GM23338 (cell line): ENCODE results near the gene STX7. TPM values are rescaled to one million over a fixed set of nuclear protein-coding genes. Genes with fewer than 3 reads are reported as not detected.

ENCODE experiments used
- ATAC-seq: fragments of 200-7000 bp; cut with Tn5 transposase; 3 replicates; pipeline ENCODE4 v1.9.1; 2020
- DNase-seq: peaks from one replicate; pipeline ENCODE4 v3.0.0-alpha.2; 2015; ENCODE audit warnings: low spot score
- H2AFZ ChIP-seq: fragments of 200-600 bp; sonication (generic); 2 replicates; pipeline ENCODE4 v1.8.0; 2016; ENCODE audit warnings: antibody characterized with exemption, mild to moderate bottlenecking, moderate library complexity
- H3F3A ChIP-seq: fragments of 200-600 bp; sonication (generic); replicated peaks from 2 replicates; pipeline ENCODE4 v1.8.0; 2017; ENCODE audit warnings: antibody characterized with exemption, mixed run types, low read depth
- H3K27ac ChIP-seq: fragments of 200-600 bp; sonication (generic); 2 replicates; pipeline ENCODE4 v1.6.1; 2016; ENCODE audit warnings: low read depth
- H3K27me3 ChIP-seq: fragments of 200-600 bp; sonication (generic); 2 replicates; pipeline ENCODE4 v1.8.0; 2016; ENCODE audit warnings: mild to moderate bottlenecking, mixed run types, moderate library complexity; ENCODE audit not compliant: insufficient read depth
- H3K36me3 ChIP-seq: fragments of 200-600 bp; sonication (generic); 2 replicates; pipeline ENCODE4 v1.8.0; 2016; ENCODE audit warnings: mild to moderate bottlenecking; ENCODE audit not compliant: insufficient read depth
- H3K4me1 ChIP-seq: fragments of 200-600 bp; sonication (generic); 2 replicates; pipeline ENCODE4 v1.8.0; 2016; ENCODE audit warnings: mild to moderate bottlenecking, moderate library complexity; ENCODE audit not compliant: insufficient read depth
- H3K4me2 ChIP-seq: fragments of 200-600 bp; sonication (generic); 2 replicates; pipeline ENCODE4 v1.7.1; 2017; ENCODE audit warnings: mixed run types
- H3K4me3 ChIP-seq: fragments of 200-600 bp; sonication (generic); 2 replicates; pipeline ENCODE4 v1.6.1; 2016; ENCODE audit warnings: mixed run types
- H3K79me2 ChIP-seq: fragments of 200-600 bp; sonication (generic); replicated peaks from 2 replicates; pipeline ENCODE4 v1.8.0; 2017; ENCODE audit warnings: mild to moderate bottlenecking; ENCODE audit not compliant: insufficient read depth
- H3K9me2 ChIP-seq: fragments of 200-600 bp; sonication (generic); 2 replicates; pipeline ENCODE4 v1.8.0; 2017; ENCODE audit not compliant: insufficient read depth
- H4K20me1 ChIP-seq: fragments of 200-600 bp; sonication (generic); replicated peaks from 2 replicates; pipeline ENCODE4 v1.8.0; 2017; ENCODE audit warnings: mild to moderate bottlenecking; ENCODE audit not compliant: insufficient read depth
- H3K27ac Mint-ChIP-seq: 2 replicates; pipeline ENCODE4 v1.8.0; 2020; ENCODE audit warnings: inconsistent platforms, mild to moderate bottlenecking, moderate library complexity, mixed read lengths
- H3K27me3 Mint-ChIP-seq: 3 replicates; pipeline ENCODE4 v1.8.0; 2022; ENCODE audit warnings: low read depth, mild to moderate bottlenecking, moderate library complexity, mixed read lengths, inconsistent platforms; ENCODE audit not compliant: insufficient read depth, poor library complexity
- H3K36me3 Mint-ChIP-seq: 3 replicates; pipeline ENCODE4 v1.8.0; 2021; ENCODE audit warnings: low read depth, mild to moderate bottlenecking, inconsistent platforms, moderate library complexity, mixed read lengths
- H3K4me1 Mint-ChIP-seq: 3 replicates; pipeline ENCODE4 v1.8.0; 2020; ENCODE audit warnings: mild to moderate bottlenecking, inconsistent platforms, mixed read lengths
- H3K4me3 Mint-ChIP-seq: 3 replicates; pipeline ENCODE4 v1.8.0; 2021; ENCODE audit warnings: moderate library complexity, mild to moderate bottlenecking, inconsistent platforms, mixed read lengths
- H3K9me3 Mint-ChIP-seq: 3 replicates; pipeline ENCODE4 v1.8.0; 2020; ENCODE audit warnings: moderate library complexity, mild to moderate bottlenecking, inconsistent platforms, mixed read lengths
- CREB1 ChIP-seq: fragments of 250-450 bp; sonication (Bioruptor Pico); IDR thresholded peaks from 2 replicates; pipeline ENCODE4 v1.5.0; 2020; ENCODE audit warnings: low read depth, mild to moderate bottlenecking, moderate library complexity
- EZH2 ChIP-seq: fragments of 200-600 bp; sonication (generic); IDR thresholded peaks from one replicate; pipeline ENCODE4 v1.8.0; 2017; ENCODE audit warnings: antibody characterized with exemption, mild to moderate bottlenecking, low read depth; ENCODE audit not compliant: unreplicated experiment
- EZH2phosphoT487 ChIP-seq: fragments of 200-600 bp; sonication (generic); IDR thresholded peaks from one replicate; pipeline ENCODE4 v1.8.1; 2018; ENCODE audit warnings: antibody characterized with exemption; ENCODE audit not compliant: unreplicated experiment
- NANOG ChIP-seq: IDR thresholded peaks from 2 replicates; pipeline ENCODE4 v1.6.1; 2016; ENCODE audit warnings: antibody characterized with exemption, borderline replicate concordance
- STAT1 ChIP-seq: IDR thresholded peaks from one replicate; pipeline ENCODE4 v1.6.1; 2016; ENCODE audit warnings: antibody characterized with exemption; ENCODE audit not compliant: unreplicated experiment
- ZNF331 ChIP-seq: fragments of 250-450 bp; sonication (Bioruptor Pico); IDR thresholded peaks from 2 replicates; pipeline ENCODE4 v1.5.0; 2020; ENCODE audit warnings: low read depth, mild to moderate bottlenecking, moderate library complexity
- polyA plus RNA-seq: library from polyadenylated mRNA; unstranded; fragments of >200 nt; fragmentation: Nextera tagmentation; extraction: Ambion mirVana; gene quantifications from 2 replicates; pipeline ENCODE4 v1.2.1, GENCODE V29; 2016
- total RNA-seq: library from RNA; depleted of rRNA; stranded (reverse); fragments of >200 nt; shearing (Covaris generic); gene quantifications from 2 replicates; pipeline ENCODE4 v1.2.3, GENCODE V29; 2014
- TF ChIP-seq, protein P1 (sequence below): IDR thresholded peaks from one replicate; pipeline ENCODE4 v1.6.1; 2018; ENCODE audit warnings: antibody characterized with exemption; ENCODE audit not compliant: unreplicated experiment
- TF ChIP-seq, protein P2 (sequence below): fragments of 250-450 bp; sonication (Bioruptor Pico); IDR thresholded peaks from 2 replicates; pipeline ENCODE4 v1.5.0; 2020; ENCODE audit warnings: mild to moderate bottlenecking, moderate library complexity

The STX7 gene
- total and polyA plus RNA-seq, 2 experiments from 2014 or later, result 22.4 to 28.8 TPM

DNA sequence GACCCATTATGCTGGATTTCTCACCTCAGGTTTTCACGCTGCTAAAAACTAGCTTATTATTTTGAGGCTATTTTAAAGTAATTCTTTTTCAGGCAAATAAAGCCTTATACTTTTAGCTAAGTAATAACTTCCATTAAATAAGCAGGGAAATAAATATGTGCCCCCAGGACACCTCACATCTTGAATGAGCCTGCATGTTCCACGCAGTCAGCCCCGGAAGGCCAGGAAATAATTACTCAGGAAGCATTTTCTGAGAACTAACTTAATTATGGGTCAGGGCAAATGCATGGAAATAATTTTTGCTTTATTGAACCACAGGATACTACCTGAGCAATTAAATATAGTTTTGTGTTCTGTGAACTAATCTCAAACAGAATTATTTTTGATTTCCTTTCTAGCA is 41.1 kb downstream of the STX7 start:
- Histone ChIP-seq H3K27ac (no peak overlapping the region), H3K4me2 (no peak overlapping the region), H3K9me2 (no peaks in the 10 kb centered on the region), H3K4me3 (no peak overlapping the region), H3K79me2 (no peaks in the 10 kb centered on the region), H4K20me1 (no peaks in the 10 kb centered on the region), H3K27me3 (no peaks in the 10 kb centered on the region), H3K36me3 (peaks cover 3% of the 10 kb centered on the region; the same call in 1 of the 2 replicates), H3K4me1 (no peaks in the 10 kb centered on the region), H2AFZ (no peak overlapping the region), H3F3A (no peaks in the 10 kb centered on the region)
- Mint-ChIP-seq H3K4me3 (no peak overlapping the region), H3K27ac (no peak overlapping the region), H3K36me3 (peaks cover 6% of the 10 kb centered on the region; the same call in 1 of the 3 replicates), H3K9me3 (no peaks in the 10 kb centered on the region), H3K4me1 (no peaks in the 10 kb centered on the region), H3K27me3 (no peaks in the 10 kb centered on the region)
- ATAC-seq (no peak), DNase-seq (no peak)
- TF ChIP-seq, protein P1, sequence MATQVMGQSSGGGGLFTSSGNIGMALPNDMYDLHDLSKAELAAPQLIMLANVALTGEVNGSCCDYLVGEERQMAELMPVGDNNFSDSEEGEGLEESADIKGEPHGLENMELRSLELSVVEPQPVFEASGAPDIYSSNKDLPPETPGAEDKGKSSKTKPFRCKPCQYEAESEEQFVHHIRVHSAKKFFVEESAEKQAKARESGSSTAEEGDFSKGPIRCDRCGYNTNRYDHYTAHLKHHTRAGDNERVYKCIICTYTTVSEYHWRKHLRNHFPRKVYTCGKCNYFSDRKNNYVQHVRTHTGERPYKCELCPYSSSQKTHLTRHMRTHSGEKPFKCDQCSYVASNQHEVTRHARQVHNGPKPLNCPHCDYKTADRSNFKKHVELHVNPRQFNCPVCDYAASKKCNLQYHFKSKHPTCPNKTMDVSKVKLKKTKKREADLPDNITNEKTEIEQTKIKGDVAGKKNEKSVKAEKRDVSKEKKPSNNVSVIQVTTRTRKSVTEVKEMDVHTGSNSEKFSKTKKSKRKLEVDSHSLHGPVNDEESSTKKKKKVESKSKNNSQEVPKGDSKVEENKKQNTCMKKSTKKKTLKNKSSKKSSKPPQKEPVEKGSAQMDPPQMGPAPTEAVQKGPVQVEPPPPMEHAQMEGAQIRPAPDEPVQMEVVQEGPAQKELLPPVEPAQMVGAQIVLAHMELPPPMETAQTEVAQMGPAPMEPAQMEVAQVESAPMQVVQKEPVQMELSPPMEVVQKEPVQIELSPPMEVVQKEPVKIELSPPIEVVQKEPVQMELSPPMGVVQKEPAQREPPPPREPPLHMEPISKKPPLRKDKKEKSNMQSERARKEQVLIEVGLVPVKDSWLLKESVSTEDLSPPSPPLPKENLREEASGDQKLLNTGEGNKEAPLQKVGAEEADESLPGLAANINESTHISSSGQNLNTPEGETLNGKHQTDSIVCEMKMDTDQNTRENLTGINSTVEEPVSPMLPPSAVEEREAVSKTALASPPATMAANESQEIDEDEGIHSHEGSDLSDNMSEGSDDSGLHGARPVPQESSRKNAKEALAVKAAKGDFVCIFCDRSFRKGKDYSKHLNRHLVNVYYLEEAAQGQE, result no peak
- TF ChIP-seq EZH2phosphoT487 (no peak), NANOG (no peak)

GRCh38 chr6:132466952-132467351 is 46.0 kb downstream of the STX7 start:
- no peak overlapping the region for H3K4me3 ChIP-seq
- peaks cover 16% of the 10 kb centered on the region; the same call in 2 of the 3 replicates for H3K36me3 Mint-ChIP-seq
- no peaks in the 10 kb centered on the region for H3K9me3 Mint-ChIP-seq
- H2AFZ ChIP-seq, result no peak overlapping the region
- no peaks in the 10 kb centered on the region for H4K20me1 ChIP-seq
- H3K4me1 Mint-ChIP-seq, result no peaks in the 10 kb centered on the region
- no peaks in the 10 kb centered on the region for H3F3A ChIP-seq
- ATAC-seq, result no peak
- DNase-seq, result no peak
- no peak overlapping the region for H3K4me3 Mint-ChIP-seq
- no peak overlapping the region for H3K27ac Mint-ChIP-seq
- no peaks in the 10 kb centered on the region for H3K4me1 ChIP-seq
- no peaks in the 10 kb centered on the region for H3K9me2 ChIP-seq
- H3K27me3 Mint-ChIP-seq, result no peaks in the 10 kb centered on the region
- H3K27ac ChIP-seq, result no peak overlapping the region
- H3K36me3 ChIP-seq, result peaks cover 9% of the 10 kb centered on the region; the same call in 1 of the 2 replicates
- H3K4me2 ChIP-seq, result no peak overlapping the region
- H3K27me3 ChIP-seq, result no peaks in the 10 kb centered on the region
- H3K79me2 ChIP-seq, result no peaks in the 10 kb centered on the region
- TF ChIP-seq NANOG (no peak), STAT1 (no peak), EZH2 (no peak), CREB1 (CRISPR knock-in tag) (no peak), ZNF331 (no peak)
- TF ChIP-seq, protein P1, result no peak
- TF ChIP-seq, protein P2, sequence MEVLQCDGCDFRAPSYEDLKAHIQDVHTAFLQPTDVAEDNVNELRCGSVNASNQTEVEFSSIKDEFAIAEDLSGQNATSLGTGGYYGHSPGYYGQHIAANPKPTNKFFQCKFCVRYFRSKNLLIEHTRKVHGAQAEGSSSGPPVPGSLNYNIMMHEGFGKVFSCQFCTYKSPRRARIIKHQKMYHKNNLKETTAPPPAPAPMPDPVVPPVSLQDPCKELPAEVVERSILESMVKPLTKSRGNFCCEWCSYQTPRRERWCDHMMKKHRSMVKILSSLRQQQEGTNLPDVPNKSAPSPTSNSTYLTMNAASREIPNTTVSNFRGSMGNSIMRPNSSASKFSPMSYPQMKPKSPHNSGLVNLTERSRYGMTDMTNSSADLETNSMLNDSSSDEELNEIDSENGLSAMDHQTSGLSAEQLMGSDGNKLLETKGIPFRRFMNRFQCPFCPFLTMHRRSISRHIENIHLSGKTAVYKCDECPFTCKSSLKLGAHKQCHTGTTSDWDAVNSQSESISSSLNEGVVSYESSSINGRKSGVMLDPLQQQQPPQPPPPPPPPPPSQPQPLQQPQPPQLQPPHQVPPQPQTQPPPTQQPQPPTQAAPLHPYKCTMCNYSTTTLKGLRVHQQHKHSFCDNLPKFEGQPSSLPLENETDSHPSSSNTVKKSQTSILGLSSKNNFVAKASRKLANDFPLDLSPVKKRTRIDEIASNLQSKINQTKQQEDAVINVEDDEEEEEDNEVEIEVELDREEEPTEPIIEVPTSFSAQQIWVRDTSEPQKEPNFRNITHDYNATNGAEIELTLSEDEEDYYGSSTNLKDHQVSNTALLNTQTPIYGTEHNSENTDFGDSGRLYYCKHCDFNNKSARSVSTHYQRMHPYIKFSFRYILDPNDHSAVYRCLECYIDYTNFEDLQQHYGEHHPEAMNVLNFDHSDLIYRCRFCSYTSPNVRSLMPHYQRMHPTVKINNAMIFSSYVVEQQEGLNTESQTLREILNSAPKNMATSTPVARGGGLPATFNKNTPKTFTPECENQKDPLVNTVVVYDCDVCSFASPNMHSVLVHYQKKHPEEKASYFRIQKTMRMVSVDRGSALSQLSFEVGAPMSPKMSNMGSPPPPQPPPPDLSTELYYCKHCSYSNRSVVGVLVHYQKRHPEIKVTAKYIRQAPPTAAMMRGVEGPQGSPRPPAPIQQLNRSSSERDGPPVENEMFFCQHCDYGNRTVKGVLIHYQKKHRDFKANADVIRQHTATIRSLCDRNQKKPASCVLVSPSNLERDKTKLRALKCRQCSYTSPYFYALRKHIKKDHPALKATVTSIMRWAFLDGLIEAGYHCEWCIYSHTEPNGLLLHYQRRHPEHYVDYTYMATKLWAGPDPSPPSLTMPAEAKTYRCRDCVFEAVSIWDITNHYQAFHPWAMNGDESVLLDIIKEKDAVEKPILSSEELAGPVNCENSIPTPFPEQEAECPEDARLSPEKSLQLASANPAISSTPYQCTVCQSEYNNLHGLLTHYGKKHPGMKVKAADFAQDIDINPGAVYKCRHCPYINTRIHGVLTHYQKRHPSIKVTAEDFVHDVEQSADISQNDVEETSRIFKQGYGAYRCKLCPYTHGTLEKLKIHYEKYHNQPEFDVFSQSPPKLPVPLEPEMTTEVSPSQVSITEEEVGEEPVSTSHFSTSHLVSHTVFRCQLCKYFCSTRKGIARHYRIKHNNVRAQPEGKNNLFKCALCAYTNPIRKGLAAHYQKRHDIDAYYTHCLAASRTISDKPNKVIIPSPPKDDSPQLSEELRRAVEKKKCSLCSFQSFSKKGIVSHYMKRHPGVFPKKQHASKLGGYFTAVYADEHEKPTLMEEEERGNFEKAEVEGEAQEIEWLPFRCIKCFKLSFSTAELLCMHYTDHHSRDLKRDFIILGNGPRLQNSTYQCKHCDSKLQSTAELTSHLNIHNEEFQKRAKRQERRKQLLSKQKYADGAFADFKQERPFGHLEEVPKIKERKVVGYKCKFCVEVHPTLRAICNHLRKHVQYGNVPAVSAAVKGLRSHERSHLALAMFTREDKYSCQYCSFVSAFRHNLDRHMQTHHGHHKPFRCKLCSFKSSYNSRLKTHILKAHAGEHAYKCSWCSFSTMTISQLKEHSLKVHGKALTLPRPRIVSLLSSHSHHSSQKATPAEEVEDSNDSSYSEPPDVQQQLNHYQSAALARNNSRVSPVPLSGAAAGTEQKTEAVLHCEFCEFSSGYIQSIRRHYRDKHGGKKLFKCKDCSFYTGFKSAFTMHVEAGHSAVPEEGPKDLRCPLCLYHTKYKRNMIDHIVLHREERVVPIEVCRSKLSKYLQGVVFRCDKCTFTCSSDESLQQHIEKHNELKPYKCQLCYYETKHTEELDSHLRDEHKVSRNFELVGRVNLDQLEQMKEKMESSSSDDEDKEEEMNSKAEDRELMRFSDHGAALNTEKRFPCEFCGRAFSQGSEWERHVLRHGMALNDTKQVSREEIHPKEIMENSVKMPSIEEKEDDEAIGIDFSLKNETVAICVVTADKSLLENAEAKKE, result no peak
